Testis (tissue), 2 donors: Measurements from ENCODE around the gene NKIRAS1.

Source experiments
- CTCF ChIP-seq, 3 experiments: fragments of 450-650 bp in 2 of 3; fragments of 200-600 bp in 1 of 3; sonication (generic) in 1 of 3; IDR thresholded peaks; one replicate each; pipeline ENCODE4 v1.5.1; 2016 to 2019; ENCODE audit warnings: antibody characterized with exemption in 3 of 3, mild to moderate bottlenecking in 2 of 3, moderate library complexity in 1 of 3
- POLR2A ChIP-seq: fragments of 450-650 bp; IDR thresholded peaks from one replicate; pipeline ENCODE4 v1.6.1; 2017; ENCODE audit warnings: antibody characterized with exemption, mild to moderate bottlenecking, moderate library complexity

- TF ChIP-seq POLR2A (no peak), CTCF (IDR thresholded peaks at IDR 0.05) (no peak)
Observed at GRCh38 chr3:23889950-23890349, 26.8 kb downstream of the NKIRAS1 start.
